Measurements from ENCODE around the gene TSPAN16. TPM values are rescaled to one million over a fixed set of nuclear protein-coding genes. Genes with fewer than 3 reads are reported as not detected.

The TSPAN16 gene
- polyA plus RNA-seq, 3 donors: not detected

DNA sequence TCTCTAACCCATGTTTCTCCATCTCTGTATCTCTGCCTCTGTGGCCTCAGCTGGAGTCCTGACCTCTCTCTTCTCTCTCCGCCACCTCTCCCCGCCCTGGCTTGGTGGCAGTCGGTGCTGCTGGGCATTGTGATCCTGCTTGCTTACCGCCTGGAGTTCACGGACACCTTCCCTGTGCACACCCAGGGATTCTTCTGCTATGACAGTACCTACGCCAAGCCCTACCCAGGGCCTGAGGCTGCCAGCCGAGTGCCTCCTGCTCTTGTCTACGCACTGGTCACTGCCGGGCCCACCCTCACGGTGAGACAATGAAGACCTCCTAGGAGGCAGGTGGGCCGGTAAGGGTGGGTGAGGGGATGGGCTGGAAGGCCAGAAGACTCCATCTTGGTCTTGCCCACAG, 63.5 kb downstream of the TSPAN16 start:
- no peak overlapping the region for H3K27ac ChIP-seq (ENCODE audit: low read depth, low read length)
- 90 to 93% (median 91%) methylated on average over 11 of the region's 11 CpGs for WGBS, 3 donors

DNA sequence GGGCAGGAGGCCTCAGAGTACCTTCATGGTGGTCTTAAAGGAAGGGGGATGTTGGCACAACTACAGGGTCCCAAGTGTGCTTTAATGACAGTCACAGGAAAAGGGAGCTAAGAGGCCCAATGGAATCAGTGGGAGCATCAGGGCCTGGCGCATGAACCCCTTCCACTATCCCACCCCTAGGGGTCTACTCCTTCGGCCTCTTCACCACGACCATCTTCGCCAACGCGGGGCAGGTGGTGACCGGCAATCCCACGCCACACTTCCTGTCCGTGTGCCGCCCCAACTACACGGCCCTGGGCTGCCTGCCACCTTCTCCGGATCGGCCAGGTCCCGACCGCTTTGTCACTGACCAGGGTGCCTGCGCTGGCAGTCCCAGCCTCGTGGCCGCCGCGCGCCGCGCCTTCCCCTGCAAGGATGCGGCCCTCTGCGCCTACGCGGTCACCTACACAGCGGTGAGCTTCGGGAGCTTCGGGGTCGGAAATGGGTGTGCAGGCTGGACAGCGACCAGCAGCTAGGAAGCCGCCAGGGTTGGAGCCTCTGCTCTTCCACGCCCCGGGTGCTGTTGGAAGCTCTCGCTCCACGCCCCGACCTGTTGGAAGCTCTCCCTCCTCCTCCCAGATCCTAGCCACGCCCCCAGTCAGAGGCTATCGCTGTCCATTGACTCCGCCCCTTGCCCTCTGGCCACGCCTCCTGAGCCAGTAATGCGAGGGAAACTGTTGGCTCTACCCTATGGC, 65.2 kb downstream of the TSPAN16 start:
- no peak overlapping the region for H3K27ac ChIP-seq (ENCODE audit: low read depth, low read length)
- 47 to 82% (median 72%) methylated on average over 37 to 43 of the region's 43 CpGs for WGBS, 3 donors

DNA sequence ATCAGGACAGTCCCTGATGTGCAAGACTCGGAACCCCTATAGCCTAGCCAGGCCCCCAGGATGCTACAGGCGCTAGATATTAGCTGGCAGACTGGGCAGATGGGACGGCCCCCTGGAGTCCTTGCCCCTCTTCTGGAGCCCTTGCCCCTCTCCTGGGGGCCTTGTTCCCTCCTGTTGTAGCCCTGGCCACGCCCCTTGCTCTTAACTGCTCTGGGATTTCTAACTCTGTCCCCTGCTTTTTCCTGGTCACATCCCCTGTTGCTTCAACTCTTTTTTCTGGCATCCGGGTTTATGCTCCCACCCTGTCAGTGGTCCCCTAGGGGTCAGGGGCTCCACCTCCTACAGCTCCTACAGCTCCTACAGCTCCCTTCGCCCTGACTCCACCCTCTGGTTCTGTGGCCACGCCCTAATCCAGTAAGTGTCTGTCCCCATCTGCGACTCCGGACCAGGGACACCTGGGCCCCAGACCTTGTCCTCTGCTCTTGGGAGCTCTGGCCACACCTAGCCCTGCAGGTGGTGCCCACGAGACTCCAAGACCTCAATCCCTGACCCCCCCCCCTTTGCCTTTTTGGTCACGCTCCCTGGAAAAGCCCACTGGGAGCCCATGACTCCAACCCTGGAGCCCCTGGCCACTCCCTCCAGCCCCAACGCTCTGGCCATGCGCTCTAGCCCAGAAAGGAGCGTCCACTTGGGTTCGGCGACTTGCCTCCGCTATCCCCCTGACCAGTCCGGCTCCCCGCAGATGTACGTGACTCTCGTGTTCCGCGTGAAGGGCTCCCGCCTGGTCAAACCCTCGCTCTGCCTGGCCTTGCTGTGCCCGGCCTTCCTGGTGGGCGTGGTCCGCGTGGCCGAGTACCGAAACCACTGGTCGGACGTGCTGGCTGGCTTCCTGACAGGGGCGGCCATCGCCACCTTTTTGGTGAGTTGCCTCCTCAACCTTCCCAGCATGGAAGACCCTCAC, 66.1 kb downstream of the TSPAN16 start:
- no peak overlapping the region for H3K27ac ChIP-seq (ENCODE audit: low read depth, low read length)
- 83 to 93% (median 85%) methylated on average over 35 of the region's 35 CpGs for whole genome bisulfite sequencing, 3 donors

DNA sequence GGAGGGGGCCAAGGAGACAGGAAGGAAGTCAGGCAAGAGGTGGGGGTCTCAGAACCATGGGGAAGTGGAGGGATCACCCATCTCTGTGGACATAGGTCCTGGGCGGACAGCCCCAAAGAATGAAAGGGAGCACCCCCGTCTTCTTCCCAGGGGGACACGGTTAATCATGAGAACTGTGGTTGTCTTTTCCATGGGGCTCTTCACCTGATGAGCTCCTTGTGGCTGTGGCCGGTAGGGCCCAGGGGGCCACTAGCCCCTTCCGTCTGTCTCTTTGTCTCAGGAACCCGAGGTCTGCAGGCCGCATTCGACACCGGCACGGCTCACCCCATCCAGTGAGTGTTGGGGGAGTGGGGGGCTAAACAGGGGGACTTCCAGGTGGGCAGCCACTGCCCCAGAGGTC, 67.9 kb downstream of the TSPAN16 start:
- WGBS, 3 donors: 89 to 92% (median 90%) methylated on average over 10 of the region's 10 CpGs
- no peak overlapping the region for H3K27ac ChIP-seq (ENCODE audit: low read depth, low read length)

DNA sequence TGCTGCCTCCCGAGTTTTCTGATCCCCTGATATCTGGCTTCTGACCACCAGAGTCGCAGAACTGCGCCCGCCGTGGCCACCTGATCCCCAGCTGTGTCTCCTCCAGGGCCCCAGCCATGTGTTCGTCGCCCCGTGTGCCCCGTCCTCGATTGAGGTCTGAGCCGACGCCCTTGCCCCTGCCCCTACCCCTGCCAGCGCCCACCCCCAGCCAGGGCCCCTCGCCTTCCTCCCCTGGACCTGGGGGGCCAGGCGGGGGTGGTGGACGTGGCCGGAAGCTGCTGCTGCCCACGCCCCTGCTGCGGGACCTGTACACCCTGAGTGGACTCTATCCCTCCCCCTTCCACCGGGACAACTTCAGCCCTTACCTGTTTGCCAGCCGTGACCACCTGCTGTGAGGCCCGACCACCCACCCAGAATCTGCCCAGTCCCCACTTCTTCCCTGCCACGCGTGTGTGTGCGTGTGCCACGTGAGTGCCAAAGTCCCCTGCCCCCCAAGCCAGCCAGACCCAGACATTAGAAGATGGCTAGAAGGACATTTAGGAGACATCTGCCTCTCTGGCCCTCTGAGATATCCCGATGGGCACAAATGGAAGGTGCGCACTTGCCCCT, 68.4 kb downstream of the TSPAN16 start:
- H3K27ac ChIP-seq (ENCODE audit: low read depth, low read length): no peak overlapping the region
- 92 to 94% (median 93%) methylated on average over 24 to 28 of the region's 28 CpGs for whole genome bisulfite sequencing, 3 donors

DNA sequence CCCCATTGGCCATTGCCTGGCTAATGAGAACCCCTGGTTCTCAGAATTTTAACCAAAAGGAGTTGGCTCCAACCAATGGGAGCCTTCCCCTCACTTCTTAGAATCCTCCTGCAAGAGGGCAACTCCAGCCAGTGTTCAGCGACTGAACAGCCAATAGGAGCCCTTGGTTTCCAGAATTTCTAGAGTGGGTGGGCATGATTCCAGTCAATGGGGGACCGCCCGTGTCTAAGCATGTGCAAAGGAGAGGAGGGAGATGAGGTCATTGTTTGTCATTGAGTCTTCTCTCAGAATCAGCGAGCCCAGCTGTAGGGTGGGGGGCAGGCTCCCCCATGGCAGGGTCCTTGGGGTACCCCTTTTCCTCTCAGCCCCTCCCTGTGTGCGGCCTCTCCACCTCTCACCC, 69.0 kb downstream of the TSPAN16 start:
- H3K27ac ChIP-seq (ENCODE audit: low read depth, low read length): no peak overlapping the region
- 70 to 83% (median 77%) methylated on average over 3 to 5 of the region's 5 CpGs for WGBS, 3 donors

Other genes with a start within 250 kb of the TSPAN16 start
- 100 to 1,000 TPM in 1 of 3 donors, 10 to 100 TPM in 2; 17.5 to 247 (median 49.3) TPM for gene LDLR, start 206.7 kb upstream of the TSPAN16 start, polyA plus RNA-seq
- gene SPC24, start 140.4 kb upstream of the TSPAN16 start, polyA plus RNA-seq: 1 to 10 TPM in 1 of 3 donors, under 1 TPM in 2; 0.17 to 2.4 (median 0.30) TPM
- gene KANK2, start 98.6 kb upstream of the TSPAN16 start, polyA plus RNA-seq: 100 to 1,000 TPM in 2 of 3 donors, 10 to 100 TPM in 1; 34.3 to 583 (median 148) TPM
- gene ANGPTL8, start 56.5 kb upstream of the TSPAN16 start, polyA plus RNA-seq: 100 to 1,000 TPM in 1 of 3 donors, 10 to 100 TPM in 1, 1 to 10 TPM in 1; 7.4 to 108 (median 16.9) TPM
- 100 to 1,000 TPM in 1 of 3 donors, 10 to 100 TPM in 2; 16.2 to 190 (median 57.8) TPM for gene DOCK6, start 33.6 kb upstream of the TSPAN16 start, polyA plus RNA-seq
- 10 to 100 TPM in 2 of 3 donors, 1 to 10 TPM in 1; 4.6 to 29.6 (median 10.3) TPM for gene RAB3D, start 43.5 kb downstream of the TSPAN16 start, polyA plus RNA-seq
- 10 to 100 TPM; 61.4 to 97.8 (median 69.7) TPM for gene TMEM205, start 50.1 kb downstream of the TSPAN16 start, polyA plus RNA-seq
- gene CCDC159, start 50.4 kb downstream of the TSPAN16 start, polyA plus RNA-seq: 10 to 100 TPM; 15.8 to 43.5 (median 20.9) TPM
- gene PLPPR2, start 59.3 kb downstream of the TSPAN16 start, polyA plus RNA-seq: 10 to 100 TPM in 2 of 3 donors, 1 to 10 TPM in 1; 5.9 to 18.3 (median 17.9) TPM
- 1 to 10 TPM; 1.4 to 2.4 (median 2.1) TPM for gene SWSAP1, start 78.5 kb downstream of the TSPAN16 start, polyA plus RNA-seq
- 10 to 100 TPM in 1 of 3 donors, 1 to 10 TPM in 2; 8.0 to 10.5 (median 8.7) TPM for gene EPOR, start 88.2 kb downstream of the TSPAN16 start, polyA plus RNA-seq
- gene RGL3, start 123.2 kb downstream of the TSPAN16 start, polyA plus RNA-seq: 10 to 100 TPM; 12.9 to 30.4 (median 23.6) TPM
- gene ODAD3, start 139.0 kb downstream of the TSPAN16 start, polyA plus RNA-seq: under 1 TPM in 2 of 3 donors, not detected in 1; 0.15 to 0.30 TPM
- 100 to 1,000 TPM; 111 to 154 (median 149) TPM for gene PRKCSH, start 139.5 kb downstream of the TSPAN16 start, polyA plus RNA-seq
- gene ELAVL3, start 184.9 kb downstream of the TSPAN16 start, polyA plus RNA-seq: under 1 TPM in 1 of 3 donors, not detected in 2; 0.03 TPM
- 1 to 10 TPM; 5.8 to 8.0 (median 6.5) TPM for gene ZNF653, start 209.7 kb downstream of the TSPAN16 start, polyA plus RNA-seq
- 10 to 100 TPM; 48.1 to 56.4 (median 50.4) TPM for gene ECSIT, start 233.0 kb downstream of the TSPAN16 start, polyA plus RNA-seq
- gene CNN1, start 242.7 kb downstream of the TSPAN16 start, polyA plus RNA-seq: 10 to 100 TPM in 2 of 3 donors, 1 to 10 TPM in 1; 4.3 to 39.0 (median 21.4) TPM

All from adipose tissue (tissue), 3 donors.